Stimulated activated CD8-positive, alpha-beta memory T cell treated with anti-CD3 and anti-CD28 coated beads, Interleukin-4, amount 100 ng/mL, for 1 hour (primary cell): Measurements from ENCODE around the gene CACNA1D.

Experiments
- DNase-seq, 2 donors: peaks; one replicate each; pipeline ENCODE4 v3.0.0-alpha.2; 2020; ENCODE audit warnings: low read depth in 2 of 2, low spot score in 1 of 2

CACNA1D gene

GRCh38 chr3:53819163-53819868, 324.9 kb downstream of the CACNA1D start:
- DNase-seq = no peak

- DNase-seq = no peak
Observed at GRCh38 chr3:53820084-53820483, 325.7 kb downstream of the CACNA1D start.

- no peak for DNase-seq
Observed at GRCh38 chr3:53820756-53821580, 326.6 kb downstream of the CACNA1D start.

GRCh38 chr3:53821631-53822121, 327.3 kb downstream of the CACNA1D start:
- DNase-seq = no peak

GRCh38 chr3:53822331-53822741, 327.9 kb downstream of the CACNA1D start:
- DNase-seq = no peak

GRCh38 chr3:53823026-53823955, 328.9 kb downstream of the CACNA1D start:
- no peak for DNase-seq

GRCh38 chr3:53823956-53824657, 329.7 kb downstream of the CACNA1D start:
- DNase-seq = no peak

GRCh38 chr3:53824795-53825194, 330.4 kb downstream of the CACNA1D start:
- DNase-seq = no peak

- no peak for DNase-seq
Observed at GRCh38 chr3:53826048-53826447, 331.6 kb downstream of the CACNA1D start.

- DNase-seq = no peak
Observed at GRCh38 chr3:53828581-53828980, 334.2 kb downstream of the CACNA1D start.

- DNase-seq = no peak
Observed at GRCh38 chr3:53829605-53830004, 335.2 kb downstream of the CACNA1D start.

GRCh38 chr3:53830944-53831343, 336.5 kb downstream of the CACNA1D start:
- DNase-seq = no peak

- DNase-seq = no peak
Observed at GRCh38 chr3:53833053-53833645, 338.7 kb downstream of the CACNA1D start.

GRCh38 chr3:53833700-53834099, 339.3 kb downstream of the CACNA1D start:
- no peak for DNase-seq

GRCh38 chr3:53834429-53835095, 340.2 kb downstream of the CACNA1D start:
- DNase-seq = no peak

- DNase-seq = no peak
Observed at GRCh38 chr3:53835257-53835656, 340.8 kb downstream of the CACNA1D start.

- no peak for DNase-seq
Observed at GRCh38 chr3:53836084-53836872, 341.9 kb downstream of the CACNA1D start.

GRCh38 chr3:53837331-53837730, 342.9 kb downstream of the CACNA1D start:
- no peak for DNase-seq

- no peak for DNase-seq
Observed at GRCh38 chr3:53841296-53841695, 346.9 kb downstream of the CACNA1D start.
